Gastroesophageal sphincter (tissue), 4 donors: ENCODE measurements around the gene ENTPD3. TPM values are rescaled to one million over a fixed set of nuclear protein-coding genes. Genes with fewer than 3 reads are reported as not detected.

Experiments
- ATAC-seq: fragments of 150-250 bp; one replicate; pipeline ENCODE4 v1.9.1; 2016; ENCODE audit warnings: mild to moderate bottlenecking, moderate library complexity
- H3K27ac ChIP-seq, 4 donors: fragments of 200-600 bp; sonication (generic) in 3 of 4; 1 replicate in 3 of 4; 2 replicates in 1 of 4; pipeline ENCODE4 v1.5.1; 2016 to 2019
- H3K27me3 ChIP-seq: fragments of 200-600 bp; sonication (generic); one replicate; pipeline ENCODE4 v1.5.1; 2019
- H3K36me3 ChIP-seq, 2 donors: fragments of 200-600 bp; sonication (generic); one replicate each; pipeline ENCODE4 v1.5.1; 2019; ENCODE audit warnings: control low read depth in 1 of 2
- H3K4me1 ChIP-seq, 3 donors: fragments of 200-600 bp; sonication (generic); 1 replicate in 2 of 3; 2 replicates in 1 of 3; pipeline ENCODE4 v1.5.1; 2016 to 2019; ENCODE audit warnings: control low read depth in 2 of 3
- H3K4me3 ChIP-seq, 2 donors: fragments of 200-600 bp; sonication (generic); one replicate each; pipeline ENCODE4 v1.5.1; 2019; ENCODE audit warnings: mild to moderate bottlenecking in 1 of 2, moderate library complexity in 1 of 2
- H3K9me3 ChIP-seq, 3 donors: fragments of 200-600 bp; sonication (generic); one replicate each; pipeline ENCODE4 v1.5.1; 2017 to 2019; ENCODE audit warnings: control low read depth in 2 of 3
- EP300 ChIP-seq: sonication (generic); formaldehyde crosslinking; IDR thresholded peaks from one replicate; pipeline ENCODE4 v1.6.1; 2017; ENCODE audit warnings: antibody characterized with exemption, mild to moderate bottlenecking
- POLR2A ChIP-seq, 2 donors: fragments of 450-650 bp; IDR thresholded peaks; one replicate each; pipeline ENCODE4 v1.6.1; 2017; ENCODE audit warnings: antibody characterized with exemption in 2 of 2, mild to moderate bottlenecking in 2 of 2, moderate library complexity in 1 of 2
- POLR2AphosphoS5 ChIP-seq: sonication (generic); formaldehyde crosslinking; IDR thresholded peaks from one replicate; pipeline ENCODE4 v1.6.1; 2017; ENCODE audit warnings: antibody characterized with exemption
- WGBS, 2 donors: methylation state at CpG; one replicate each; pipeline ENCODE4 v1.1.5; 2018; ENCODE audit warnings: low coverage in 1 of 2; 5-methylcytosine and 5-hydroxymethylcytosine counted together
- total RNA-seq, 4 donors: library from RNA; depleted of rRNA; stranded (reverse); fragments of >200 nt; gene quantifications; one replicate each; pipeline ENCODE4 v1.1.0, GENCODE V29; 2016
- TF ChIP-seq, protein P1 (sequence below), 4 experiments: fragments of 200-600 bp in 2 of 4; fragments of 450-650 bp in 2 of 4; sonication (generic) in 1 of 4; IDR thresholded peaks; one replicate each; pipeline ENCODE4 v1.5.1; 2017 to 2019; ENCODE audit warnings: antibody characterized with exemption in 4 of 4, mild to moderate bottlenecking in 2 of 4, moderate library complexity in 2 of 4

ENTPD3 gene
- total RNA-seq, 4 donors from 2014 or later = 0.58 to 3.3 (median 1.9) TPM; not detected in 1

DNA sequence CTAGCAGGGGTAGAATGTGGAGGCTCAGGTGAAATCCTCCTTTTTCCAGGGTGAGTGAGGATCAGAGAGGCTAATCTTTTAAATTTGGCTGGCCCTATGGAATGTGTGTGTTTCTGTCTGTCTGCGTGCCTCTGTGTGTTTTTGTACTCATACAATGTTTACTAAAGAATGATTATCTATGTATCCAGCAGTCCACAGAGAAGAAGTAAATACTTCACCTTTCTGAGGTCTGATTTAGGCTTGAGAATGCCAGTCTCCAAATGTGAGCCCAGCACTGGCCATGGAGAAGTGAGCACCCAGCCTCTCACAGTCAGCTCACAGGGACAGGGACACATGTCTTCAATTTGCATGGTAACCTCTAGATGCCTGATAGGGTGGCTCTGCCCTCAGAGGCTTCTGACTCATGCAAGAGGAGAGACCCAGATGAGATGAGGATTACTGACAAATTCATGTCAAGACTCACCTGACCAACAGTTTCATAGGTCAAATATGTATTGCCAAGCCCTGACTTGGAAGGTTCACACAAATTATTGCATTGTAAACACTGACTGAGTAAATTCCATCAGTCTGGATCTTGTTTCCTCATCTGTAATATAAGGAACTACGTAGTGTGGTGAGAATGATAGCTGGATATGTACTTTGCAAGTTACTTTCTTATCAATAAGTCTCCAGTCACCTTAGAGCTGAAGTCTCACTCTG lies 31.0 kb downstream of the ENTPD3 start:
- Histone ChIP-seq H3K27me3 (no peaks in the 10 kb centered on the region), H3K9me3 (no peaks in the 10 kb centered on the region), H3K27ac (no peak overlapping the region), H3K4me1 (no peaks in the 10 kb centered on the region), H3K4me3 (no peak overlapping the region), H3K36me3 (peaks cover 0 to 5% of the 10 kb centered on the region in 2 donors)
- TF ChIP-seq EP300 (no peak), POLR2AphosphoS5 (no peak), POLR2A (IDR thresholded peaks at IDR 0.05) (no peak)
- TF ChIP-seq, protein P1, sequence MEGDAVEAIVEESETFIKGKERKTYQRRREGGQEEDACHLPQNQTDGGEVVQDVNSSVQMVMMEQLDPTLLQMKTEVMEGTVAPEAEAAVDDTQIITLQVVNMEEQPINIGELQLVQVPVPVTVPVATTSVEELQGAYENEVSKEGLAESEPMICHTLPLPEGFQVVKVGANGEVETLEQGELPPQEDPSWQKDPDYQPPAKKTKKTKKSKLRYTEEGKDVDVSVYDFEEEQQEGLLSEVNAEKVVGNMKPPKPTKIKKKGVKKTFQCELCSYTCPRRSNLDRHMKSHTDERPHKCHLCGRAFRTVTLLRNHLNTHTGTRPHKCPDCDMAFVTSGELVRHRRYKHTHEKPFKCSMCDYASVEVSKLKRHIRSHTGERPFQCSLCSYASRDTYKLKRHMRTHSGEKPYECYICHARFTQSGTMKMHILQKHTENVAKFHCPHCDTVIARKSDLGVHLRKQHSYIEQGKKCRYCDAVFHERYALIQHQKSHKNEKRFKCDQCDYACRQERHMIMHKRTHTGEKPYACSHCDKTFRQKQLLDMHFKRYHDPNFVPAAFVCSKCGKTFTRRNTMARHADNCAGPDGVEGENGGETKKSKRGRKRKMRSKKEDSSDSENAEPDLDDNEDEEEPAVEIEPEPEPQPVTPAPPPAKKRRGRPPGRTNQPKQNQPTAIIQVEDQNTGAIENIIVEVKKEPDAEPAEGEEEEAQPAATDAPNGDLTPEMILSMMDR (IDR thresholded peaks at IDR 0.05) = no peak
- WGBS, 2 donors = 65 to 94% methylated on average over 2 of the region's 2 CpGs
- no peak for ATAC-seq

GRCh38 chr3:40422861-40423260 lies 35.9 kb downstream of the ENTPD3 start:
- 91 to 92% methylated on average over 1 of the region's 1 CpG for WGBS, 2 donors
- peaks cover 0 to 27% of the 10 kb centered on the region in 2 donors for H3K36me3 ChIP-seq
- no peak overlapping the region for H3K27ac ChIP-seq
- no peaks in the 10 kb centered on the region for H3K9me3 ChIP-seq
- H3K27me3 ChIP-seq = no peaks in the 10 kb centered on the region
- H3K4me1 ChIP-seq = no peaks in the 10 kb centered on the region
- no peak overlapping the region for H3K4me3 ChIP-seq
- ATAC-seq = no peak
- TF ChIP-seq, protein P1 (IDR thresholded peaks at IDR 0.05) = no peak
- TF ChIP-seq POLR2AphosphoS5 = no peak

GRCh38 chr3:40427045-40427669 lies 40.2 kb downstream of the ENTPD3 start:
- Histone ChIP-seq H3K9me3 (no peaks in the 10 kb centered on the region), H3K27ac (no peak overlapping the region), H3K4me1 (no peaks in the 10 kb centered on the region), H3K4me3 (no peak overlapping the region), H3K27me3 (no peaks in the 10 kb centered on the region), H3K36me3 (peaks cover 0 to 37% of the 10 kb centered on the region in 2 donors)
- TF ChIP-seq POLR2AphosphoS5 (no peak), EP300 (no peak), POLR2A (IDR thresholded peaks at IDR 0.05) (no peak)
- 90 to 97% methylated on average over 6 of the region's 8 CpGs for WGBS, 2 donors
- ATAC-seq = no peak

- TF ChIP-seq, protein P1 (IDR thresholded peaks at IDR 0.05) = no peak
- TF ChIP-seq POLR2AphosphoS5 (no peak), POLR2A (IDR thresholded peaks at IDR 0.05) (no peak), EP300 (no peak)
- peaks cover 0 to 23% of the 10 kb centered on the region in 2 donors for H3K36me3 ChIP-seq
- 77 to 78% methylated on average over 2 of the region's 2 CpGs for WGBS, 2 donors
- no peaks in the 10 kb centered on the region for H3K27me3 ChIP-seq
- no peak for ATAC-seq
- H3K4me3 ChIP-seq = no peak overlapping the region
- no peaks in the 10 kb centered on the region for H3K9me3 ChIP-seq
- no peak overlapping the region for H3K27ac ChIP-seq
- H3K4me1 ChIP-seq = no peaks in the 10 kb centered on the region
Measured at GRCh38 chr3:40432793-40433192, 45.8 kb downstream of the ENTPD3 start.

GRCh38 chr3:40437889-40438288 lies 50.9 kb downstream of the ENTPD3 start:
- TF ChIP-seq POLR2A (IDR thresholded peaks at IDR 0.05) = no peak
- no peak for TF ChIP-seq EP300
- TF ChIP-seq, protein P1 (IDR thresholded peaks at IDR 0.05) = no peak
- TF ChIP-seq POLR2AphosphoS5 = no peak
- H3K36me3 ChIP-seq = peaks cover 0 to 12% of the 10 kb centered on the region in 2 donors
- no peak for ATAC-seq
- H3K4me3 ChIP-seq = no peak overlapping the region
- H3K4me1 ChIP-seq = no peaks in the 10 kb centered on the region
- no peaks in the 10 kb centered on the region for H3K9me3 ChIP-seq
- H3K27ac ChIP-seq = no peak overlapping the region
- WGBS, 2 donors = 69 to 70% methylated on average over 5 of the region's 5 CpGs
- H3K27me3 ChIP-seq = no peaks in the 10 kb centered on the region
